HEK293T (cell line): ENCODE results near the gene CISH.

Source experiments
- HDGF ChIP-seq: fragments of 450-650 bp; IDR thresholded peaks from 2 replicates; pipeline ENCODE4 v1.6.1; 2017; ENCODE audit warnings: antibody characterized with exemption, borderline replicate concordance
- TF ChIP-seq, protein P1 (sequence below): fragments of 450-650 bp; IDR thresholded peaks from 2 replicates; pipeline ENCODE4 v1.6.1; 2016

DNA sequence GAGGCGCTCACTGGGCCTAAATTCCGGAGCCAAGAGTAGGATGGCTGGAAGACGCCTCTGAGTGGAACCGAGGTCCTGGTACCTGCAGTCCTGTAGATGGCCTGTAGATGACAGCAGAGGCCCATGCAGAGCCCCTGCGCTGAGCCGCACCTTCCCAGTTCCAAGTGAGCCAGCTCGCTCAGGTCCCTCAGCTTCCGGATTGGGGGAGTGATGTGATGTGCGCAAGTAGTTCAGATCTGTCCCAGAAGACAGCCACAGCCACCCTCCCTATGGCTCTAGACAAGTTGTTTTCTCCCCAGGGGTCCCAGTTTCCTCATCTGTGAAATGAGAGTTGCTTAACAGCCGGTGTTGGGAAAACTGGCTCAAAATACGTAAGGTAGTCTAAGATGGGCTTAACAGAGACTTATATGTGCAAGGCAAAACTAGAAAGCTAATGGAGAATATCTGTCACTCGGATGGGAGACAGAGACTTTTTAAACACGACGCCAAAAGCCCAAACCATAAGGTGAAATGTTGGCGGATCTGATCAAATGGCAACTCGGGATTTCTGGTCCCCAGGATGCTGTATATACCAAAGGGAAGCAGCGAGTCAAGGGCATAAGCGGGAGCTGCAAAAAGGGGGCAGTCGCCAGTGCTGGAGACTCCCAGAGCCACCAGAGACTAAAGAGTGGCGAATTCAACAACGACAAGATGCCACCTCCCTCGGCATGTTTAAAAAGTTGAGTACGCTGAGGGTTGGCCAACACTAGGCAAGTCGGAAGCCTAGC, 4.6 kb upstream of the CISH start:
- no peak for TF ChIP-seq HDGF
- TF ChIP-seq, protein P1, sequence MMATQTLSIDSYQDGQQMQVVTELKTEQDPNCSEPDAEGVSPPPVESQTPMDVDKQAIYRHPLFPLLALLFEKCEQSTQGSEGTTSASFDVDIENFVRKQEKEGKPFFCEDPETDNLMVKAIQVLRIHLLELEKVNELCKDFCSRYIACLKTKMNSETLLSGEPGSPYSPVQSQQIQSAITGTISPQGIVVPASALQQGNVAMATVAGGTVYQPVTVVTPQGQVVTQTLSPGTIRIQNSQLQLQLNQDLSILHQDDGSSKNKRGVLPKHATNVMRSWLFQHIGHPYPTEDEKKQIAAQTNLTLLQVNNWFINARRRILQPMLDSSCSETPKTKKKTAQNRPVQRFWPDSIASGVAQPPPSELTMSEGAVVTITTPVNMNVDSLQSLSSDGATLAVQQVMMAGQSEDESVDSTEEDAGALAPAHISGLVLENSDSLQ = no peak
